Liver (tissue), 3 donors: ENCODE data around the gene MGRN1.

ENCODE experiments used
- CTCF ChIP-seq: fragments of 150-350 bp; IDR thresholded peaks from 2 replicates; pipeline ENCODE4 v1.5.1; 2017; ENCODE audit warnings: improper control_type of control experiment, low read depth, low read length; ENCODE audit not compliant: missing input control
- JUND ChIP-seq, 2 donors: IDR thresholded peaks; 2 replicates each; pipeline ENCODE4 v1.6.1; 2016; ENCODE audit warnings: antibody characterized with exemption in 2 of 2
- donor health status: healthy.
- donor health status: healthy.

GRCh38 chr16:4737545-4737944, 112.9 kb downstream of the MGRN1 start:
- TF ChIP-seq CTCF (no peak), JUND (IDR thresholded peaks at IDR 0.05) (no peak)
